Upper lobe of left lung (tissue), 4 donors: Measurements from ENCODE around the gene PTPRM.

Experiments used
- CTCF ChIP-seq, 6 experiments: fragments of 450-650 bp in 4 of 6; fragments of 200-600 bp in 2 of 6; sonication (generic) in 2 of 6; IDR thresholded peaks; one replicate each; pipeline ENCODE4 v1.5.1; 2016 to 2019; ENCODE audit warnings: antibody characterized with exemption in 6 of 6
- POLR2A ChIP-seq, 4 donors: fragments of 450-650 bp; IDR thresholded peaks; one replicate each; pipeline ENCODE4 v1.5.1; 2016 to 2017; ENCODE audit warnings: antibody characterized with exemption in 4 of 4, mild to moderate bottlenecking in 2 of 4
- POLR2AphosphoS5 ChIP-seq, 2 donors: sonication (generic); formaldehyde crosslinking; IDR thresholded peaks; one replicate each; pipeline ENCODE4 v1.5.1; 2017; ENCODE audit warnings: antibody characterized with exemption in 2 of 2

- TF ChIP-seq CTCF (IDR thresholded peaks at IDR 0.05): no peak
- TF ChIP-seq POLR2A (IDR thresholded peaks at IDR 0.05): no peak
- no peak for TF ChIP-seq POLR2AphosphoS5 (IDR thresholded peaks at IDR 0.05)
These were observed 312.6 kb downstream of the PTPRM start for GRCh38 chr18:7879717-7880116.
